ENCODE measurements around the gene DPH6. TPM values are rescaled to one million over a fixed set of nuclear protein-coding genes. Genes with fewer than 3 reads are reported as not detected.

The DPH6 gene
- total RNA-seq, result 8.4 and 12.2 TPM in 2 replicates

GRCh38 chr15:35545824-35546510 lies at the start of gene DPH6:
Gene DPH6, minus strand, starts transcription at chr15:35546165. Its CDS starts 24 bp downstream, at chr15:35546141.

